Liver (tissue), 9 donors: ENCODE measurements around the gene PARD3B. TPM values are rescaled to one million over a fixed set of nuclear protein-coding genes. Genes with fewer than 3 reads are reported as not detected.

Experiments used
- DNase-seq: peaks from one replicate; pipeline ENCODE4 v3.0.0-alpha.2; 2017; ENCODE audit warnings: low spot score
- H3K27ac ChIP-seq, 2 donors: one replicate each; pipeline ENCODE4 v1.7.0; 2013; ENCODE audit warnings: inconsistent platforms in 2 of 2, low read length in 2 of 2, control low read depth in 1 of 2, low read depth in 1 of 2, mild to moderate bottlenecking in 1 of 2
- H3K27me3 ChIP-seq, 4 donors: one replicate each; pipeline versions ENCODE4 v1.6.1 to v1.7.0; 2013; ENCODE audit warnings: low read length in 3 of 4, inconsistent platforms in 1 of 4, mild to moderate bottlenecking in 1 of 4, moderate library complexity in 1 of 4; ENCODE audit not compliant: control insufficient read depth in 4 of 4, insufficient read depth in 4 of 4
- H3K36me3 ChIP-seq, 4 donors: one replicate each; pipeline versions ENCODE4 v1.6.1 to v1.7.0; 2013; ENCODE audit warnings: low read length in 3 of 4, mild to moderate bottlenecking in 3 of 4, low read depth in 1 of 4, moderate library complexity in 1 of 4; ENCODE audit not compliant: control insufficient read depth in 4 of 4, insufficient read depth in 3 of 4
- H3K4me1 ChIP-seq, 4 donors: one replicate each; pipeline versions ENCODE4 v1.6.1 to v1.7.0; 2013; ENCODE audit warnings: low read length in 3 of 4, mild to moderate bottlenecking in 3 of 4, moderate library complexity in 1 of 4; ENCODE audit not compliant: control insufficient read depth in 4 of 4, insufficient read depth in 4 of 4
- H3K4me3 ChIP-seq, 3 donors: one replicate each; pipeline versions ENCODE4 v1.6.1 to v1.7.0; 2013; ENCODE audit warnings: low read length in 3 of 3, control low read depth in 1 of 3, low read depth in 1 of 3, mild to moderate bottlenecking in 1 of 3
- H3K9ac ChIP-seq, 2 donors: one replicate each; pipeline ENCODE4 v1.7.0; 2013; ENCODE audit warnings: low read length in 2 of 2, mild to moderate bottlenecking in 2 of 2, moderate library complexity in 2 of 2, control low read depth in 1 of 2, low read depth in 1 of 2
- H3K9me3 ChIP-seq, 4 donors: one replicate each; pipeline versions ENCODE4 v1.6.1 to v1.7.0; 2013; ENCODE audit warnings: low read length in 3 of 4; ENCODE audit not compliant: control insufficient read depth in 4 of 4
- ATF3 ChIP-seq: IDR thresholded peaks from 2 replicates; pipeline ENCODE4 v1.6.1; 2016; ENCODE audit warnings: antibody characterized with exemption
- CTCF ChIP-seq: fragments of 150-350 bp; IDR thresholded peaks from 2 replicates; pipeline ENCODE4 v1.5.1; 2017; ENCODE audit warnings: improper control_type of control experiment, low read depth, low read length; ENCODE audit not compliant: missing input control
- EGR1 ChIP-seq, 2 donors: IDR thresholded peaks; 2 replicates each; pipeline ENCODE4 v1.6.1; 2016 to 2018; ENCODE audit warnings: antibody characterized with exemption in 2 of 2, low read depth in 2 of 2
- FOXA1 ChIP-seq: IDR thresholded peaks from 2 replicates; pipeline ENCODE4 v1.6.1; 2016; ENCODE audit warnings: antibody characterized with exemption
- FOXA2 ChIP-seq: IDR thresholded peaks from 2 replicates; pipeline ENCODE4 v1.6.1; 2016; ENCODE audit warnings: antibody characterized with exemption
- GABPA ChIP-seq, 2 donors: IDR thresholded peaks in 1 of 2; conservative IDR thresholded peaks in 1 of 2; 2 replicates each; pipeline ENCODE4 v1.6.1; 2016; ENCODE audit warnings: antibody characterized with exemption in 2 of 2, mild to moderate bottlenecking in 1 of 2, moderate library complexity in 1 of 2
- HNF4A ChIP-seq, 2 donors: conservative IDR thresholded peaks; 2 replicates each; pipeline ENCODE4 v1.6.1; 2016; ENCODE audit warnings: antibody characterized with exemption in 2 of 2, mild to moderate bottlenecking in 2 of 2
- HNF4G ChIP-seq: IDR thresholded peaks from 2 replicates; pipeline ENCODE4 v1.6.1; 2016; ENCODE audit warnings: antibody characterized with exemption
- JUND ChIP-seq, 2 donors: IDR thresholded peaks; 2 replicates each; pipeline ENCODE4 v1.6.1; 2016; ENCODE audit warnings: antibody characterized with exemption in 2 of 2
- MAX ChIP-seq: IDR thresholded peaks from 2 replicates; pipeline ENCODE4 v1.6.1; 2016; ENCODE audit warnings: antibody characterized with exemption
- NR2F2 ChIP-seq: IDR thresholded peaks from 2 replicates; pipeline ENCODE4 v1.6.1; 2016; ENCODE audit warnings: antibody characterized with exemption
- RAD21 ChIP-seq, 2 donors: IDR thresholded peaks; 2 replicates each; pipeline ENCODE4 v1.6.1; 2016; ENCODE audit warnings: antibody characterized with exemption in 2 of 2, mild to moderate bottlenecking in 2 of 2
- REST ChIP-seq: IDR thresholded peaks from 2 replicates; pipeline ENCODE4 v1.6.1; 2016; ENCODE audit warnings: antibody characterized with exemption, mild to moderate bottlenecking
- RXRA ChIP-seq, 2 donors: IDR thresholded peaks; 2 replicates each; pipeline ENCODE4 v1.6.1; 2017 to 2018; ENCODE audit warnings: antibody characterized with exemption in 2 of 2, mild to moderate bottlenecking in 1 of 2
- SP1 ChIP-seq: IDR thresholded peaks from 2 replicates; pipeline ENCODE4 v1.6.1; 2018; ENCODE audit warnings: antibody characterized with exemption, mild to moderate bottlenecking
- TAF1 ChIP-seq: conservative IDR thresholded peaks from 2 replicates; pipeline ENCODE4 v1.6.1; 2016; ENCODE audit warnings: antibody characterized with exemption, mild to moderate bottlenecking
- YY1 ChIP-seq: IDR thresholded peaks from 2 replicates; pipeline ENCODE4 v1.6.1; 2016; ENCODE audit warnings: antibody characterized with exemption, mild to moderate bottlenecking
- ZBTB33 ChIP-seq: IDR thresholded peaks from 2 replicates; pipeline ENCODE4 v1.6.1; 2016; ENCODE audit warnings: antibody characterized with exemption
- whole genome bisulfite sequencing: extraction: QIAGEN DNeasy Blood & Tissue Kit; methylation state at CpG from one replicate; pipeline ENCODE4 v1.1.7; 2013; 5-methylcytosine and 5-hydroxymethylcytosine counted together
- polyA plus RNA-seq, 2 donors: library from polyadenylated mRNA; stranded (reverse) in 1 of 2; unstranded in 1 of 2; fragments of 200-250 nt in 1 of 2; fragments of >200 nt in 1 of 2; fragmentation: Nextera tagmentation in 1 of 2; extraction: Ambion mirVana in 1 of 2; gene quantifications; one replicate each; pipeline versions ENCODE4 v1.2.1 to v1.2.3, GENCODE V29; 2013 to 2015
- total RNA-seq, 2 donors: library from RNA; depleted of rRNA; stranded (reverse); fragments of >200 nt; gene quantifications; one replicate each; pipeline ENCODE4 v1.2.3, GENCODE V29; 2014
- donor health status: healthy.
- donor health status: healthy.
- donor health status: healthy.
- donor health status: healthy.
- donor health status: healthy.

Gene PARD3B
- total and polyA plus RNA-seq, 4 donors, result 1.1 to 10.3 (median 3.7) TPM

- no peak overlapping the region for H3K9ac ChIP-seq
- DNase-seq, result no peak
- H3K9me3 ChIP-seq, result no peaks in the 10 kb centered on the region
- no peaks in the 10 kb centered on the region for H3K36me3 ChIP-seq
- H3K4me3 ChIP-seq, result no peak overlapping the region
- H3K27ac ChIP-seq, result no peak overlapping the region
- H3K4me1 ChIP-seq, result no peaks in the 10 kb centered on the region
- H3K27me3 ChIP-seq, result no peaks in the 10 kb centered on the region
- TF ChIP-seq HNF4A (conservative IDR thresholded peaks at IDR 0.05) (no peak), REST (no peak), FOXA2 (no peak), GABPA (IDR thresholded peaks at IDR 0.05 in 1 of 2, conservative IDR thresholded peaks at IDR 0.05 in 1 of 2) (no peak), CTCF (no peak), ZBTB33 (no peak), YY1 (no peak), RAD21 (IDR thresholded peaks at IDR 0.05) (no peak), FOXA1 (no peak), EGR1 (IDR thresholded peaks at IDR 0.05; ENCODE audit: low read depth in 2 of 2) (no peak), NR2F2 (no peak), SP1 (no peak), TAF1 (no peak), ATF3 (no peak), JUND (IDR thresholded peaks at IDR 0.05) (no peak), RXRA (IDR thresholded peaks at IDR 0.05) (no peak), MAX (no peak)
- WGBS, result 92% methylated on average over 1 of the region's 1 CpG
Measured at GRCh38 chr2:204853905-204854304, 308.6 kb downstream of the PARD3B start.

- Histone ChIP-seq H3K27me3 (no peaks in the 10 kb centered on the region), H3K9me3 (no peaks in the 10 kb centered on the region), H3K27ac (no peak overlapping the region), H3K9ac (no peak overlapping the region), H3K4me3 (no peak overlapping the region), H3K36me3 (no peaks in the 10 kb centered on the region), H3K4me1 (no peaks in the 10 kb centered on the region)
- 54% methylated on average over 6 of the region's 6 CpGs for whole genome bisulfite sequencing
- DNase-seq, result no peak
- TF ChIP-seq ZBTB33, result no peak
- TF ChIP-seq MAX, result no peak
- TF ChIP-seq HNF4G, result no peak
- no peak for TF ChIP-seq RAD21 (IDR thresholded peaks at IDR 0.05)
- TF ChIP-seq JUND (IDR thresholded peaks at IDR 0.05), result no peak
- no peak for TF ChIP-seq REST
- TF ChIP-seq HNF4A (conservative IDR thresholded peaks at IDR 0.05), result no peak
- no peak for TF ChIP-seq SP1
- TF ChIP-seq ATF3, result no peak
- TF ChIP-seq TAF1, result no peak
- no peak for TF ChIP-seq GABPA (IDR thresholded peaks at IDR 0.05 in 1 of 2, conservative IDR thresholded peaks at IDR 0.05 in 1 of 2)
- TF ChIP-seq YY1, result no peak
Measured at GRCh38 chr2:204860274-204860673, 315.0 kb downstream of the PARD3B start.
